Bronchial epithelial cell (primary cell): ENCODE results near the gene CGAS. TPM values are rescaled to one million over a fixed set of nuclear protein-coding genes. Genes with fewer than 3 reads are reported as not detected.
A peak's percentile ranks its signal among the peaks of the same experiment; 100 is the strongest.
"Not testable (repeated sequence)": the region's sequence is repeated elsewhere in the genome, so short reads cannot be mapped to it uniquely, and the experiment has no call there.

Source experiments
- DNase-seq: peaks from one replicate; pipeline ENCODE4 v3.0.0-alpha.2; 2010; ENCODE audit warnings: low read depth
- FAIRE-seq: peaks from 2 replicates; lab custom pipeline; 2011; peaks lifted over from hg19 to GRCh38; lab: Jason Lieb, UNC
- H3K27me3 ChIP-seq: 2 replicates; pipeline ENCODE4 v1.5.1; 2011; ENCODE audit warnings: low read length; ENCODE audit not compliant: control insufficient read depth, insufficient read depth
- H3K36me3 ChIP-seq: 2 replicates; pipeline ENCODE4 v1.5.1; 2011; ENCODE audit warnings: low read length; ENCODE audit not compliant: control insufficient read depth, insufficient read depth
- H3K4me3 ChIP-seq: 2 replicates; pipeline ENCODE4 v1.5.1; 2011; ENCODE audit warnings: mild to moderate bottlenecking, low read depth, low read length, control low read depth
- CTCF ChIP-seq: IDR thresholded peaks from 2 replicates; pipeline ENCODE4 v1.5.1; 2011; ENCODE audit warnings: mild to moderate bottlenecking, moderate library complexity, low read length, control low read depth, inconsistent platforms; ENCODE audit not compliant: insufficient read depth, severe bottlenecking
- total RNA-seq: library from RNA; depleted of rRNA; stranded (reverse); fragments of >200 nt; gene quantifications from 2 replicates; pipeline ENCODE4 v1.2.1, GENCODE V29; 2014

Gene CGAS
- total RNA-seq, 1 donor from 2014 or later: 3.9 TPM

- DNase-seq: no peak
- TF ChIP-seq CTCF: no peak
- Histone ChIP-seq H3K4me3 (peak overlapping the region; percentile 38), H3K27me3 (no peaks in the 10 kb centered on the region), H3K36me3 (no peaks in the 10 kb centered on the region)
- FAIRE-seq: no peak
Observed at GRCh38 chr6:73388433-73388799, 63.7 kb downstream of the CGAS start.

- DNase-seq: peak; percentile 54
- TF ChIP-seq CTCF: no peak
Observed at GRCh38 chr6:73382462-73383113, 69.5 kb downstream of the CGAS start.

GRCh38 chr6:73381531-73381930 is 70.6 kb downstream of the CGAS start:
- not testable (repeated sequence) for H3K27me3 ChIP-seq, H3K4me3 ChIP-seq, DNase-seq, FAIRE-seq, H3K36me3 ChIP-seq

More at GRCh38 chr6:73382462-73383113, 69.5 kb downstream of the CGAS start:
- Histone ChIP-seq H3K27me3 (no peaks in the 10 kb centered on the region), H3K36me3 (no peaks in the 10 kb centered on the region), H3K4me3 (no peak overlapping the region)
- no peak for FAIRE-seq

- FAIRE-seq: no peak
- no peaks in the 10 kb centered on the region for H3K36me3 ChIP-seq
Observed at GRCh38 chr6:73377225-73377624, 74.9 kb downstream of the CGAS start.

GRCh38 chr6:73375216-73375615 is 76.9 kb downstream of the CGAS start:
- DNase-seq: no peak
- Histone ChIP-seq H3K4me3 (no peak overlapping the region), H3K36me3 (no peaks in the 10 kb centered on the region), H3K27me3 (no peaks in the 10 kb centered on the region)
- TF ChIP-seq CTCF: no peak
- no peak for FAIRE-seq

More at GRCh38 chr6:73377225-73377624, 74.9 kb downstream of the CGAS start:
- H3K27me3 ChIP-seq: no peaks in the 10 kb centered on the region
- DNase-seq: peak; percentile 13
- H3K4me3 ChIP-seq: no peak overlapping the region
- no peak for TF ChIP-seq CTCF

Other genes starting within 250 kb of the CGAS start
- not detected in 2 replicates for gene KHDC1L, start 226.8 kb downstream of the CGAS start, total RNA-seq
- 1.3 and 1.7 TPM in 2 replicates for gene KHDC1, start 189.1 kb downstream of the CGAS start, total RNA-seq
- gene DPPA5, start 98.0 kb downstream of the CGAS start, total RNA-seq: not detected in 2 replicates
- gene KHDC3L, start 89.6 kb downstream of the CGAS start, total RNA-seq: not detected in 2 replicates
- not detected in 2 replicates for gene OOEP, start 82.4 kb downstream of the CGAS start, total RNA-seq
- gene DDX43, start 57.5 kb downstream of the CGAS start, total RNA-seq: 0.26 and 0.64 TPM in 2 replicates
- gene MTO1, start 9.4 kb upstream of the CGAS start, total RNA-seq: 40.3 and 47.1 TPM in 2 replicates
- 32,582 and 62,692 TPM in 2 replicates for gene EEF1A1, start 68.7 kb upstream of the CGAS start, total RNA-seq
- gene SLC17A5, start 201.7 kb upstream of the CGAS start, total RNA-seq: 12.4 and 18.7 TPM in 2 replicates
- 23.6 and 27.4 TPM in 2 replicates for gene CD109, start 243.9 kb upstream of the CGAS start, total RNA-seq